ENCODE data around the gene GSG1L.
"Not testable (repeated sequence)": the region's sequence is repeated elsewhere in the genome, so short reads cannot be mapped to it uniquely, and the experiment has no call there.

The GSG1L gene

DNA sequence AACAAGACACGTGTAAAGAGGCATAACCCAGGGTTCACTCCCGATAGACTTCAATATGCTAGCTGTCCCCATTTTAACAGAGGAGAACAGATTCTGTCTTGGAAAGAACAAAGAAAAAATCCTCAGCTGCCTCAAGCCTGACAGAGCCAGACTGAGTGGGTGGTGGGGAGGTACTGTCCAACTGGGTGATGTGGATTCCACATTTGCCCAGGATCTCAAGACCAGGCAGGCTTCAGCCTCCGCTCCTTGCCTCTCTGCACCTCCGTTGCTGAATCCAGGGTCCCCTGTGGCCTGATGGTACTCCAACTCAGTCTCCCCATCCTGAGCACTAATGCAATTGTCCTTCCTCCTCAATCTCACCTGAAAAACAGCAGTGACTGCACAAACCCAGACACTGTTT lies 163.8 kb downstream of the GSG1L start:
- no peak for DNase-seq (ENCODE audit: low spot score)

DNA sequence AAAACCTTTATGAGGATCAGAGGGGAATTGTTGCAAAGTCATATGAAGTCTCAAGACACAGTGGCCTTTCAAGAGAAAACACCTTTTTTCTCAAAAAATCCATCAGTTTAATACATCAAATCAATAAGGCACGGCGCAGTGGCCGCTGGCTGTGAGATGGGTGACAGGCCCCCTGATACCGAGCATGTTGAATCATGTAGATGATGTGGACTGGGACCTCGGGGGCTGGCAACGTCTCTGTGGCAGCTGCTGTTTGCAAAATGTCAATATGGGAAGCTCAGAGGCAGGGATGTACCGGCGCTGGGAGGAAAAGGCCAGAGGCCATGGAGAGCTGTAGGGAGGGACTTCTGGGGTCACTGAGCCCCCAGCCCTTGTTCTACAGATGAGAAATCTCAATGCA lies 169.1 kb downstream of the GSG1L start:
- DNase-seq (ENCODE audit: low spot score): no peak

DNA sequence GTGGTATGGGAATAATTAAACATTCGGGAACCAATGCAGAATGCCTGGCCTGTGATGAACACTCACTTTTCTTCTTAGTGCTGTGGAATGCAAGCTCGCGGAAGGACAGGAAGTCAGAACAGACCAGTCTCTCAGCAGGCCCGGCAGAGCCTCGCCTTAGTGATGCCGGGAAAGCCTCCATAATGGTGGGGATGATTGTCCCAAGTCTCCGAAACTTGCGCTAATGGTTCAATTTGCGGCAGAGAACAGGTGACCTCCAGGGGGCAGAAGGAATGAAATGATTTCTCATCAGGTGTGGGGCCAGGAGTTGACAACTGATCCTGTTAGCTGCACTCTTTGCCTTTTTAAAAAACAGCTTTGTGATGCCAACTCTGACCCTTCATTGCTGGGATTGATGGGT lies 170.6 kb downstream of the GSG1L start:
- DNase-seq (ENCODE audit: low spot score): no peak

DNA sequence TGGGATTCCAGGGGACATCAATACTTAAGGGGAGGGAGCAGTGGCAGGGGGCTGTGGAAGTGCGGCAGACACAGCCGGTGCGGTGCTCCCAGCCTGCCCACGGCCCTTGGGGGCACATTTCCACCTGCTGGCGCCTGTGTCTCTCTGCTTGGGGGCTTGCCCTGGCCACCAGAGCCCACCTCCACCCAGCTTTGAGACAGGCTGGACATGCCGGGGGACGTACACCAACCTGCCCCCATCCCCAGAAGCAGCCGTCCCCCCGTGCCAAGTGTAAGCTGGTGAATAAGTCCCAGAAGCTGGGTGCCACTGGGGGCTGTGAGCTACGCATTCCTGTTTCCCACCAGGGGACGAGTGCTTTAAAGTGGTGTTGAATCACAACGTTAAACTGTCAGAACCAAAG lies 172.6 kb downstream of the GSG1L start:
- no peak for DNase-seq (ENCODE audit: low spot score)

- no peak for DNase-seq (ENCODE audit: low spot score)
Observed at GRCh38 chr16:27890006-27890405, 173.5 kb downstream of the GSG1L start.

DNA sequence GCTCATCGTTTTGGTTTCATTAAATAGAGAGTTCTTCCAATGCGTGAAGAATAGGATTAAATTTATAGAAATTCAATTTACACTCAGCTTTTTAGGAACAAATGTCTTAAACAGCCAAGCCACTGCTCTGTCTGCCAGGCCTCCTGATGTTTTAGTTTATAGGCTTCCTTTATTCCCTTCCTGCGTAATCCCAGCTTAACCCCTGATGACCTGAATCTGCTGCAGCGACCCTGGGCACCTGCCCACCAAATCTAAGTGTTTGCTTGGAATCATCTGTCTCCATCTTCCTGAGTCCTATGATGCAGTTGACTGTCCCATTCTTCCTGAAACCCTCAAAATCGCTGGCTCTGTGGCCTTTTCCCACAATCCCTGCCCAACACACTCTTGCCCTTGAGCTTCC lies 179.9 kb downstream of the GSG1L start:
- DNase-seq (ENCODE audit: low spot score): no peak

- no peak for DNase-seq (ENCODE audit: low spot score)
Observed at GRCh38 chr16:27880287-27880686, 183.2 kb downstream of the GSG1L start.

GRCh38 chr16:27879601-27880247 lies 183.8 kb downstream of the GSG1L start:
- no peak for DNase-seq (ENCODE audit: low spot score)

- DNase-seq (ENCODE audit: low spot score): not testable (repeated sequence)
Observed at GRCh38 chr16:27872627-27873026, 190.9 kb downstream of the GSG1L start.

DNA sequence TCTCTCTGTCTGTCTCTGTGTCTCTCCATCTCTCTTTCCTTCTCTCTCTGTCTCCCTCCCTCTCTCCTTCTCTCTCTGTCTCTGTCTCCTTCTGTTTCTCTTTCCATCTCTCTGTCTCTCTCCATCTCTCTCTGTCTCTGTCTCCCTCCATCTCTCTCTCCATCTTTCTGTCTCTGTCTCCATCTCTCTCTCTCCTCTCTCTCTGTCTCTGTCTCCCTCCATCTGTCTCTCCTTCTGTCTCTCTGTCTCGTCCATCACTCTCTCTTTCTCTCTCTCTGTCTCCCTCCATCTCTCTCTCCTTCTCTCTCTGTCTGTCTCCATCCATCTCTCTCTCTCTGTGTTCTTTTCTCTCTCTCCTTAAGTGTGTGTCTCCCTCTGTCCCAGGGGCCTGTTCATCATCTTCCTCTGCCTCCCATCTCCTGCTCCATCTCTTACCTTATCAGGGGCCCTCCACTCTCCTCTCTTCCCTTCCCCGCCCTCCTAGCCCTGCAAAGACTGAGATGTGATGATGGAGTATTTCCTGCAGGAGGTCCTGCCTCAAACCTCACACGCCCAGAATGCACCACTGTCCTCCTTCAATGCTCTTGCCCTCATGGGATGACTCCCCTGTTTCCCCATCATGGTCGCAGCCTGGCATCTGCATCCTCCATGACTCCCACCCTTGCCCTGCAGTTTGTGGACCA lies 193.3 kb downstream of the GSG1L start:
- DNase-seq (ENCODE audit: low spot score): no peak

GRCh38 chr16:27869411-27869810 lies 194.1 kb downstream of the GSG1L start:
- DNase-seq (ENCODE audit: low spot score): no peak

GRCh38 chr16:27868180-27868579 lies 195.3 kb downstream of the GSG1L start:
- no peak for DNase-seq (ENCODE audit: low spot score)

DNA sequence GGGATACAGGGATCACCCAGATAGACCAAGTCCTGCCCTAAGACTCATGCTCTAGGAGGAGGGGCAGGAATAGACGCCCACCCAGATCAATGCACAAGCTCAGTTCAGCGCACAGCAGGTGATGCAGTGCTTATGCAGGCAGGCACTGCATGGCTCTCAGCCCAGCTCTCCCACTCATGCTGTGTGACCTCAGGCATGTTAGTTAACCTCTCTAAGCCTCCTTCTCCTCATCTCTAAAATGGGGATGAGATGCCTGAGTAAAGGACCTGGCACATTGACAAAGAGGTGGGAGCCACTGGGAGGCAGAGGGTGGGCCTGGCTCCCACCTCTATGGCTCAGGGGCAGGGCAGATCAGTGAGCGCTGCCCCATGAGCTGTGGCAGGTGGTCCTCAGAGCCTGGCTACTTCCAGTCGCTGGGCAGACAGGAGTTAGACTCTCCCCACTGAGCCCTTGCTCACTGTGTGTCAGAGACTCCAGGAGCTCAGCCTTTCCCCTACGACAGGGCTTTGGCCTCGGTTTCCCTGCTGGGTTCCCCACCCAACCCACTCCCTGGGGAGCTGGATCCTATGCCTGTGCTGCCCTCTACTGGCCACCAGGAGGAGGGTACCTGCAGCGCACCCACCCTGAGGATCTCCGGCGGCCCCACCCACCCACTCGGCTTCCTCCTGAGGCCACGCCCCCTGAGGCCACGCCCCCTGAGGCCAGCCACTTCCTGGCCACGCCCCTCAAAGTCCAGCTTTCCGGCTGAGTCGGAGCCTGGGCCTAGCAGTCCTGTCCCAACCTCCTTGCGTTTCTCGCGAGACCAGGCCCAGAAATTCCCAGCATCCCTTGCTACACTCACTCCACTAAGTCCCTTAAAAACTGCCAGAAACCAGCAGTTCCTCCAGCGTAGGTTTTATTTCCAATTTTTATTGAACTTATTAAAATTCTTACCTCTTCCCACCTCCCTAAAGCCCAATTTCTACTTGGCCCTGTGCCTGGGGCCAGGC lies 196.1 kb downstream of the GSG1L start:
- no peak for DNase-seq (ENCODE audit: low spot score)

GRCh38 chr16:27863377-27863776 lies 200.1 kb downstream of the GSG1L start:
- DNase-seq (ENCODE audit: low spot score): no peak

GRCh38 chr16:27862953-27863352 lies 200.6 kb downstream of the GSG1L start:
- no peak for DNase-seq (ENCODE audit: low spot score)

DNA sequence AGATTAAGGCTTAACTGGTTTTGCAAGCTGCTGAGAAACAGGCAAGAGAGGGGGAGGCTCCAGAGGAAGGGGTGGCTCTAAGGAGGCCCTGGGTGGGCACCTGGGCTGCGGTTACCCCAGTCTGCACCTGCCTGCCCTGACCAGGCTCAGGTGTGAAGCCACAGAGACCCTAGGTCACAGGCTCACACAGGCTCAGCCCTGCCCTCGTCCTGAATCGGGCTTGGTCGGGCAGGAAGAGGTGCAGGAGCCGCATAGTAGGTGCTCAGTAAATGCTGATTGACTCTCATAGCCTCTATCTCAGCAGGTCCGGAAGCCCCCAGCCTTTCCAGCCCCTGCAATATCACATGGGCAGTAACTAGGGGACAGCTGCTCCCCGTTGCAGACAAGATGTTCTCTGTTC lies 203.4 kb downstream of the GSG1L start:
- no peak for DNase-seq (ENCODE audit: low spot score)

- DNase-seq (ENCODE audit: low spot score): no peak
Observed at GRCh38 chr16:27859020-27859419, 204.5 kb downstream of the GSG1L start.

GRCh38 chr16:27853651-27854050 lies 209.9 kb downstream of the GSG1L start:
- no peak for DNase-seq (ENCODE audit: low spot score)

DNA sequence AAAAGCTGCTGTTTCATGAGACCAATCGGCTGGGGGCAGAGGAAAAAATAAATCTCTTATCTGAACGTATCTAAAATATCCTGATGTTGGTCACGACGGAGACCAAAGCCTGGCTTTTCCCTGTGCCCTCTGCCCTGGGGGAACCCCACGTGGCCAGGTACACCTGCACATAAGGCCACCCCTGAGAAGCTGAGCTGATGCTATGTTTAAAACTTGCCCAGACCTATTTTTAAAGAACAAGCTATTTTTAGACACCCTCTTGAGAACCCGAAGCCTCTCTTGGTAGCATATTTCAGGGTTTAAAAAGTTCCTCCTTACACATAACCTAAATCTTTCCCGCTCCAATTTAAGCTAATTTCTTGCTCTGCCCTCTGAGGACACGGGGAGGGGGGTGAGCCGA lies 210.4 kb downstream of the GSG1L start:
- no peak for DNase-seq (ENCODE audit: low spot score)

- DNase-seq (ENCODE audit: low spot score): no peak
Observed at GRCh38 chr16:27852681-27853080, 210.8 kb downstream of the GSG1L start.

- no peak for DNase-seq (ENCODE audit: low spot score)
Observed at GRCh38 chr16:27852116-27852515, 211.4 kb downstream of the GSG1L start.

DNA sequence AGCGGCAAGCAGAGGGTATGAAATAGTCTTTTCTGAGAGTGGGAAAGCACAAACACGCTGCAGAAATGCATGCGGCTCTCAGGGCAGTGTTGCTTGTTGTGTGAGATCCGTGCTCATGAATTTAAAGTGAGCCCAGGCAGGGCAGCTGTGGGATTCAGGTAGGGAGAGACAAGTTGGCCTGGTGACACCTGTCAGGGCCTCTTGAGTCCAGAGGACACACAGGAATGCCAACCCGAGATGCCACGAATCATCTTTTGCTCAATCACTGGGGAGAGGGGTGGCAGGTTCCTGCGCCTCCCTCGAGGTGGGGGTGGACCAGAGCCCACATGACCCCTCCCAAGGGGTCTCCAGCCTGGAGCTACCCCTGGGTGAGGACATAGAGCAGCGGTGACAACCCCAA lies 211.9 kb downstream of the GSG1L start:
- no peak for DNase-seq (ENCODE audit: low spot score)

- DNase-seq (ENCODE audit: low spot score): no peak
Observed at GRCh38 chr16:27849621-27850020, 213.9 kb downstream of the GSG1L start.

All from left forelimb (tissue), 1 donor.